ENCODE measurements around the gene LPIN1. TPM values are rescaled to one million over a fixed set of nuclear protein-coding genes. Genes with fewer than 3 reads are reported as not detected.
A peak's percentile ranks its signal among the peaks of the same experiment; 100 is the strongest.

The LPIN1 gene
- total and polyA plus RNA-seq, 12 donors, result 18.9 to 61.0 (median 34.4) TPM

DNA sequence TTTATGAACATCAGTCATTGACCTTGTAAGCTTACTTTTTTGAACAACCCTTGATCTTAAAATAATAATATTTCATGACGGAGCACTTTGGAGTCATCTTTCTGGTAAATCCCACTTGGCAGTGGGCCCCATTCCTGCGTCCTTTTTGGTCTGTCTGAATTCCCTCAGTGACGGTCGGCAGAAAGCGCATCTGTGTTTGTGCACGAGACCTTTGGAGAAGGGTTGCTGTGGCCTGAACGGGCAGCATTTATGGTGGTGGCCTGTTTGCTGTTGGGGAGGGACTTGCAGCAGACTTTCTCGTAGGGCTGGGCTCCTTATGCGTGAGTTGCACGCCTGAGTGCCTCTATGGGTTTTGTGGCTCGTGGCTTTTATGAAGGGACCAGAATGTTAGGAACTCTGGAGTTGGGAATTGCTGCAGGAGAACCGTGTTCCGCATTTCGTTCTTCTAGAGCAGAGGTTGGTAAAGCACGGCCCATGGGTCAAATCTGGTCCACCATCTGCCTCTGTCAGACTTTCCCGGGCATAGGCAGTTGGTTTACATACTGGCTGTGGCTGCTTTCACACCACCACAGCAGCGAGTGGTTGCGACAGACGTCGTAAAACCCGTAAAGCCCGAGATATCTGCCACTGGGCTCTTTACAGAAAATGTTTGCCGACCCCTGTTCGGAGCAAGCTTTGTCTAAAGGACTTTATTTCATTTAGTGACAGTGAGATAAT, 30.8 kb downstream of the LPIN1 start:
- Histone ChIP-seq H3K27ac (no peak overlapping the region), H3K36me3 (peaks cover 0 to 84% (median 18%) of the 10 kb centered on the region in 9 donors), H3K4me3 (no peak overlapping the region), H3K9me3 (no peaks in the 10 kb centered on the region), H3K4me1 (peaks cover 0 to 37% (median 23%) of the 10 kb centered on the region in 9 donors), H3K27me3 (no peaks in the 10 kb centered on the region)
- TF ChIP-seq, protein P1, sequence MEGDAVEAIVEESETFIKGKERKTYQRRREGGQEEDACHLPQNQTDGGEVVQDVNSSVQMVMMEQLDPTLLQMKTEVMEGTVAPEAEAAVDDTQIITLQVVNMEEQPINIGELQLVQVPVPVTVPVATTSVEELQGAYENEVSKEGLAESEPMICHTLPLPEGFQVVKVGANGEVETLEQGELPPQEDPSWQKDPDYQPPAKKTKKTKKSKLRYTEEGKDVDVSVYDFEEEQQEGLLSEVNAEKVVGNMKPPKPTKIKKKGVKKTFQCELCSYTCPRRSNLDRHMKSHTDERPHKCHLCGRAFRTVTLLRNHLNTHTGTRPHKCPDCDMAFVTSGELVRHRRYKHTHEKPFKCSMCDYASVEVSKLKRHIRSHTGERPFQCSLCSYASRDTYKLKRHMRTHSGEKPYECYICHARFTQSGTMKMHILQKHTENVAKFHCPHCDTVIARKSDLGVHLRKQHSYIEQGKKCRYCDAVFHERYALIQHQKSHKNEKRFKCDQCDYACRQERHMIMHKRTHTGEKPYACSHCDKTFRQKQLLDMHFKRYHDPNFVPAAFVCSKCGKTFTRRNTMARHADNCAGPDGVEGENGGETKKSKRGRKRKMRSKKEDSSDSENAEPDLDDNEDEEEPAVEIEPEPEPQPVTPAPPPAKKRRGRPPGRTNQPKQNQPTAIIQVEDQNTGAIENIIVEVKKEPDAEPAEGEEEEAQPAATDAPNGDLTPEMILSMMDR (IDR thresholded peaks at IDR 0.05), result no peak
- DNase-seq, result no peak
- 92 to 95% methylated on average over 24 of the region's 24 CpGs for WGBS, 2 donors
- ATAC-seq, result no peak
- intact Hi-C loops (cut with DNase I), result loop anchor here in 9 of 10 donors (5.0 to 10.0 kb wide), 5 partner anchors 35 to 302 kb away; no protein-coding TSS in a partner anchor

DNA sequence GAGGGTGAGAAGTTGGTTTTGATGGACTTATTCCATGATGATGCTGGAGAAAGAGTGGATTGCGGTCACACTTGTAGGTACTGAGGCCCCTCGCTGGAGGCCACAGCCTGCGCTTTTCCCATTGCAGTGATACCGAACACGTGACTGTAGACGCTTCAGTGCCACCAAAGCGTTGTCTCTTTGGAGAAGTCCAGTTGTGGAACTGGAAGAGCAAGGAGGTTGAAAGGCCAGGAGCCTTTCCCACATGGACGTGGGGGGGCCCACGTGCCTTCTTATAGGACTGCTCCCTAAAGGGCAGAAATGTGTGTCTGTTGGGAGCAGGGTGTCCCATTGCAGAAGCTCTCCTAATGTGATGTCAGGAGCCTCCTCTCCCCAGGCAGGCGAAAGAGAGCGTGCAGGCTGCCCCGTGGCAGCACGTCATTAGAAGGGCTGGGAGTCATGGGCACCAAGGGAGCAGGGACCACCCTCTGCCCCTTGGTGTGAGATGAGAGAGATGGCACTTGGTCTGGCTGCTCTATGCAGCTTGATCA, 31.5 kb downstream of the LPIN1 start:
- TF ChIP-seq, protein P1 (IDR thresholded peaks at IDR 0.05), result no peak
- Histone ChIP-seq H3K9me3 (no peaks in the 10 kb centered on the region), H3K36me3 (peaks cover 0 to 86% (median 25%) of the 10 kb centered on the region in 9 donors), H3K27me3 (no peaks in the 10 kb centered on the region), H3K4me3 (no peak overlapping the region), H3K4me1 (peaks cover 0 to 37% (median 22%) of the 10 kb centered on the region in 9 donors), H3K27ac (peak overlapping the region in 1 of 10 donors; percentile 54)
- intact Hi-C loops (cut with DNase I), result loop anchor here in 9 of 10 donors (1.0 to 10.0 kb wide), 10 partner anchors 31 to 303 kb away; partner anchors contain the start of gene LPIN1 (in 1 of the 9)
- no peak for ATAC-seq
- 89 to 90% methylated on average over 13 of the region's 13 CpGs for WGBS, 2 donors
- DNase-seq, result no peak

DNA sequence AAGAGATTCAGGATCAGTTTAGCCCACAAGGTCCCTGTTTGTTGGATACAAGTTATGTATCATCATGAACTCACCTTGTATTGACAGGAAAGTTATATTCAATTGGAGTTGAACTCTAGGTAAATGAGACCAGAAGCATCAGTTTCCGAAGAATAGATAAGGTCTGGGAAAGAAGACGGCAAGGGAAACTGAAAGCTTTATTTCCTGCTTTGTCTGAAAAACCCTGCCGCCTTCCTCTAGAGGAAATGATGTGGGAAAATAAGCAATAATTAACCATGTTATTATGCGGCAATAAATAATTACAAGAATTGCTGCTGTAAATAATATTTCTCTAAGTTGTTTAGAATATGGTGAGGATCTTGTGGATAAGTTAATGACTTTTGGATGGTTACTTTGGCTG, 32.0 kb downstream of the LPIN1 start:
- Histone ChIP-seq H3K4me1 (peaks cover 0 to 37% (median 22%) of the 10 kb centered on the region in 9 donors), H3K9me3 (no peaks in the 10 kb centered on the region), H3K27ac (peak overlapping the region in 1 of 10 donors; percentile 54), H3K27me3 (no peaks in the 10 kb centered on the region), H3K36me3 (peaks cover 0 to 86% (median 27%) of the 10 kb centered on the region in 9 donors), H3K4me3 (peak overlapping the region in 2 of 10 donors; percentile 16 to 34)
- DNase-seq (no peak), ATAC-seq (no peak)
- TF ChIP-seq, protein P1 (IDR thresholded peaks at IDR 0.05), result no peak
- WGBS, 2 donors, result 50 to 70% methylated on average over 4 of the region's 4 CpGs
- intact Hi-C loops (cut with DNase I), result loop anchor here in 9 of 10 donors (1.0 to 10.0 kb wide), 10 partner anchors 32 to 304 kb away; partner anchors contain the start of gene LPIN1 (in 1 of the 9)

DNA sequence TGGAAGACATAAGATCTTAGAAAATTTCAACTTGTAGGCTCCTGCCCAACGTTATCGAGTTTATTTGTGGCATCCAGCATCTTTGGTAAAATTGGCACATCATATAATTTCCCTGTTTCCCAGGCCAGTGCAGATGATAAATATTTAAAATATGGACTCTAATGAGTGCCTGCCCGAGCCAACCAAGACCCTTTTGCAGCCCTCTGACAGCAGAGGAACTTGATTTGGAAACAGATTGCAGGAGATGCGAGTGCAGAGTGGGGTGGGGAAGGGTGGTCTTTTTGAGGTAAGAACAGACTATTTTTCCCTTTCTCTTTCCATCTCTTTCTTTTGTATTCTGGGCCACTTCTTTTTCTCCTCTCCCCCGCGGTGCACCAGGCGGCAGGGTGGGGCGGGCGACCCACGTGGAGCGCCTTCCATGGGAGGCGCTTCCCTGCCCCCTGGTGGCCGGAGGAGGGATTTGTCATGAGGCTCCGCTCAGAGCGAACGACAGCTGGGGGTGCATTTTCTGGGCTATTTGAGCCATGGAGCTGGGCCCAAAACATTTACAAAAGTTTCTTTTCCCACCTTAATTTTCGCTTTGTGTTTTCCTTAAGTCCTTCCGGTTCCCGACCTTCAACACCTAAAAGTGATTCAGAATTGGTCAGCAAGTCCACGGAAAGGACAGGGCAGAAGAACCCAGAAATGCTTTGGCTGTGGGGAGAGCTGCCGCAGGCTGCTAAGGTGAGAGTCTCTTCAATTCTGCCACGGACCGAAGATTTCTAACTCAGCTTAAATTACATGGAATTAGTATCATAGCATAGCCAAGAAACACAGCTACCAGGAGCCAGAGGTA, 32.7 kb downstream of the LPIN1 start:
- DNase-seq (peak; percentile 79 to 85), ATAC-seq (peak; percentile 90 to 94 (median 92))
- H3K36me3 ChIP-seq, result peaks cover 0 to 86% (median 34%) of the 10 kb centered on the region in 9 donors
- H3K4me3 ChIP-seq, result peak overlapping the region in 6 of 10 donors; percentile 16 to 36 (median 24)
- H3K4me1 ChIP-seq, result peaks cover 0 to 36% (median 20%) of the 10 kb centered on the region in 9 donors
- peak overlapping the region in 1 of 10 donors; percentile 54 for H3K27ac ChIP-seq
- intact Hi-C loops (cut with DNase I), result loop anchor here (1.0 to 10.0 kb wide), 12 partner anchors 32 to 304 kb away; partner anchors contain the start of gene LPIN1 (in 1 of the 10)
- TF ChIP-seq, protein P1 (IDR thresholded peaks at IDR 0.05), result peak; percentile 96 to 99 (median 97)
- no peaks in the 10 kb centered on the region for H3K27me3 ChIP-seq
- WGBS, 2 donors, result 25 to 28% methylated on average over 23 of the region's 23 CpGs
- no peaks in the 10 kb centered on the region for H3K9me3 ChIP-seq

Data from heart right ventricle (tissue), 16 donors.